ENCODE results near the gene MRPL53. TPM values are rescaled to one million over a fixed set of nuclear protein-coding genes. Genes with fewer than 3 reads are reported as not detected.
A peak's percentile ranks its signal among the peaks of the same experiment; 100 is the strongest.

MRPL53 gene
- total and polyA plus RNA-seq, 9 of the 15 experiments (the other 6 are each of a cell fraction or from before 2014, with no cell fraction given), result 11.5 to 87.9 (median 41.1) TPM

DNA sequence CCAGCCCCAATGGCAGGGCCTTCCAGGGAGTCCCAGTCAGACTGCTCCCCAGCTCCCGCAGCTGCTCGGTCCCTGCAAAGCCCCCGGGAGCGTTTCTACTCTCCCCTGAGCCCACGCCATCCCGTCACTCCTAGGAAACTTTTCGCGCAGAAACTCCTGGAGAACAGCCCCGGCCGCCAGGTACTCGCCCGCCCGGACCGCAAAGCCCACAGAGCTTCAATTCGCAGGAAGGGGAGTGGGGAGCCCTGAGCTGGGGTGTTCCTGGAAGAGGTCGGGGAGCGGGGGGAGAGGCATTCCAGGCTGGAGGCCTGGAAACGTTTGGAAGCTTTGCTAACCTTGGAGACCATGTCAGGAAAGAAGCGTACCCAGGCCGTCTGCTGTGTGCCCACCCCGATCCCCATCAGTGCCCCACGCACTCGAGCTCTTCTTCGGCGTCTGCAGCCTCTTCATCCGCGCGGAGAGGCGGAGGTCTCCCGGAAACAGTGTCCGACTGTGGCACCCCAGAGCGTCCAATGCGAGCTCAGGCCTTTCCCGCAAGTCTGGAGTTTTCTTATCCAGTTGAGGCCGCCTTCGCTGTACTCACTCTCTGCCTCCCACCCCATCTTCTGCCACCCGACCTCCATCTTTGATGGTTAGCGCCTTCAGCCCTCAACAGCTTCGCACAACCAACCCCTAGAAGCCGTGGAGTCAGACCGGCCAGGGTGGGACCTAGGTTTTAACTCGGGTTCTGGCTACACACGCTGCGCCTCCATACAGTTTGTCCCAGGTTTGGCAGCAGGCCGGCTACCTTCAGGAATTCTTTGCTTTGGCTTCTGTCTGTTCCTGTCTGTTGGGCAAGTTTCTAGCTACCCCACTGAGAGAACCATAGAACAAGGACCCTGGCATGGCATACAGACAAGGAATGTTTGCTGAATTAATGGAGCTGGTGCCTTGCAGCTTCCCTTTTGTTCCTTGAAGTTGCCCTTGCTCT is 31.3 kb upstream of the MRPL53 start (continued):
- TF ChIP-seq KLF6 (CRISPR knock-in tag; IDR thresholded peaks at IDR 0.05; ENCODE audit: borderline replicate concordance) (0 out of 2 replicates have a peak, but pooled peaks have one; percentile 5), SOX6 (IDR thresholded peaks at IDR 0.05) (no peak), COPS2 (conservative IDR thresholded peaks at IDR 0.05) (no peak), FOXJ2 (tag; IDR thresholded peaks at IDR 0.05) (no peak), DIDO1 (tag; IDR thresholded peaks at IDR 0.05; ENCODE audit: low read depth) (no peak), XRCC4 (IDR thresholded peaks at IDR 0.05; ENCODE audit: extremely low read depth, insufficient read depth, insufficient read length) (no peak), ETV5 (CRISPR knock-in tag; IDR thresholded peaks at IDR 0.05; ENCODE audit: low read depth) (no peak), ZNF766 (CRISPR knock-in tag; conservative IDR thresholded peaks at IDR 0.05) (0 out of 2 replicates have a peak, but pooled peaks have one; percentile 48), ZSCAN32 (CRISPR knock-in tag; IDR thresholded peaks at IDR 0.05) (no peak), ZNF124 (CRISPR knock-in tag; IDR thresholded peaks at IDR 0.05) (no peak), ZNF584 (CRISPR knock-in tag; IDR thresholded peaks at IDR 0.05; ENCODE audit: low read depth) (no peak), HDAC2 (IDR thresholded peaks at IDR 0.05) (no peak), ZC3H8 (IDR thresholded peaks at IDR 0.05) (no peak)
- TF ChIP-seq, protein P1, sequence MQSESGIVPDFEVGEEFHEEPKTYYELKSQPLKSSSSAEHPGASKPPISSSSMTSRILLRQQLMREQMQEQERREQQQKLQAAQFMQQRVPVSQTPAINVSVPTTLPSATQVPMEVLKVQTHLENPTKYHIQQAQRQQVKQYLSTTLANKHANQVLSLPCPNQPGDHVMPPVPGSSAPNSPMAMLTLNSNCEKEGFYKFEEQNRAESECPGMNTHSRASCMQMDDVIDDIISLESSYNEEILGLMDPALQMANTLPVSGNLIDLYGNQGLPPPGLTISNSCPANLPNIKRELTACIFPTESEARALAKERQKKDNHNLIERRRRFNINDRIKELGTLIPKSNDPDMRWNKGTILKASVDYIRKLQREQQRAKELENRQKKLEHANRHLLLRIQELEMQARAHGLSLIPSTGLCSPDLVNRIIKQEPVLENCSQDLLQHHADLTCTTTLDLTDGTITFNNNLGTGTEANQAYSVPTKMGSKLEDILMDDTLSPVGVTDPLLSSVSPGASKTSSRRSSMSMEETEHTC (IDR thresholded peaks at IDR 0.05), result no peak
- TF ChIP-seq, protein P2, sequence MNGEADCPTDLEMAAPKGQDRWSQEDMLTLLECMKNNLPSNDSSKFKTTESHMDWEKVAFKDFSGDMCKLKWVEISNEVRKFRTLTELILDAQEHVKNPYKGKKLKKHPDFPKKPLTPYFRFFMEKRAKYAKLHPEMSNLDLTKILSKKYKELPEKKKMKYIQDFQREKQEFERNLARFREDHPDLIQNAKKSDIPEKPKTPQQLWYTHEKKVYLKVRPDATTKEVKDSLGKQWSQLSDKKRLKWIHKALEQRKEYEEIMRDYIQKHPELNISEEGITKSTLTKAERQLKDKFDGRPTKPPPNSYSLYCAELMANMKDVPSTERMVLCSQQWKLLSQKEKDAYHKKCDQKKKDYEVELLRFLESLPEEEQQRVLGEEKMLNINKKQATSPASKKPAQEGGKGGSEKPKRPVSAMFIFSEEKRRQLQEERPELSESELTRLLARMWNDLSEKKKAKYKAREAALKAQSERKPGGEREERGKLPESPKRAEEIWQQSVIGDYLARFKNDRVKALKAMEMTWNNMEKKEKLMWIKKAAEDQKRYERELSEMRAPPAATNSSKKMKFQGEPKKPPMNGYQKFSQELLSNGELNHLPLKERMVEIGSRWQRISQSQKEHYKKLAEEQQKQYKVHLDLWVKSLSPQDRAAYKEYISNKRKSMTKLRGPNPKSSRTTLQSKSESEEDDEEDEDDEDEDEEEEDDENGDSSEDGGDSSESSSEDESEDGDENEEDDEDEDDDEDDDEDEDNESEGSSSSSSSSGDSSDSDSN (IDR thresholded peaks at IDR 0.05; ENCODE audit: borderline replicate concordance in 1 of 2, low read depth in 2 of 2, low read length in 2 of 2), result no peak; a peak in 1 of 4 replicates
- TF ChIP-seq, protein P3, sequence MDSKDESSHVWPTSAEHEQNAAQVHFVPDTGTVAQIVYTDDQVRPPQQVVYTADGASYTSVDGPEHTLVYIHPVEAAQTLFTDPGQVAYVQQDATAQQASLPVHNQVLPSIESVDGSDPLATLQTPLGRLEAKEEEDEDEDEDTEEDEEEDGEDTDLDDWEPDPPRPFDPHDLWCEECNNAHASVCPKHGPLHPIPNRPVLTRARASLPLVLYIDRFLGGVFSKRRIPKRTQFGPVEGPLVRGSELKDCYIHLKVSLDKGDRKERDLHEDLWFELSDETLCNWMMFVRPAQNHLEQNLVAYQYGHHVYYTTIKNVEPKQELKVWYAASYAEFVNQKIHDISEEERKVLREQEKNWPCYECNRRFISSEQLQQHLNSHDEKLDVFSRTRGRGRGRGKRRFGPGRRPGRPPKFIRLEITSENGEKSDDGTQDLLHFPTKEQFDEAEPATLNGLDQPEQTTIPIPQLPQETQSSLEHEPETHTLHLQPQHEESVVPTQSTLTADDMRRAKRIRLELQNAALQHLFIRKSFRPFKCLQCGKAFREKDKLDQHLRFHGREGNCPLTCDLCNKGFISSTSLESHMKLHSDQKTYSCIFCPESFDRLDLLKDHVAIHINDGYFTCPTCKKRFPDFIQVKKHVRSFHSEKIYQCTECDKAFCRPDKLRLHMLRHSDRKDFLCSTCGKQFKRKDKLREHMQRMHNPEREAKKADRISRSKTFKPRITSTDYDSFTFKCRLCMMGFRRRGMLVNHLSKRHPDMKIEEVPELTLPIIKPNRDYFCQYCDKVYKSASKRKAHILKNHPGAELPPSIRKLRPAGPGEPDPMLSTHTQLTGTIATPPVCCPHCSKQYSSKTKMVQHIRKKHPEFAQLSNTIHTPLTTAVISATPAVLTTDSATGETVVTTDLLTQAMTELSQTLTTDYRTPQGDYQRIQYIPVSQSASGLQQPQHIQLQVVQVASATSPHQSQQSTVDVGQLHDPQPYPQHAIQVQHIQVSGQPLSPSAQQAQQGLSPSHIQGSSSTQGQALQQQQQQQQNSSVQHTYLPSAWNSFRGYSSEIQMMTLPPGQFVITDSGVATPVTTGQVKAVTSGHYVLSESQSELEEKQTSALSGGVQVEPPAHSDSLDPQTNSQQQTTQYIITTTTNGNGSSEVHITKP (IDR thresholded peaks at IDR 0.05; ENCODE audit: partially characterized antibody), result no peak
- TF ChIP-seq, protein P4, sequence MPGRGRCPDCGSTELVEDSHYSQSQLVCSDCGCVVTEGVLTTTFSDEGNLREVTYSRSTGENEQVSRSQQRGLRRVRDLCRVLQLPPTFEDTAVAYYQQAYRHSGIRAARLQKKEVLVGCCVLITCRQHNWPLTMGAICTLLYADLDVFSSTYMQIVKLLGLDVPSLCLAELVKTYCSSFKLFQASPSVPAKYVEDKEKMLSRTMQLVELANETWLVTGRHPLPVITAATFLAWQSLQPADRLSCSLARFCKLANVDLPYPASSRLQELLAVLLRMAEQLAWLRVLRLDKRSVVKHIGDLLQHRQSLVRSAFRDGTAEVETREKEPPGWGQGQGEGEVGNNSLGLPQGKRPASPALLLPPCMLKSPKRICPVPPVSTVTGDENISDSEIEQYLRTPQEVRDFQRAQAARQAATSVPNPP (IDR thresholded peaks at IDR 0.05; ENCODE audit: borderline replicate concordance, insufficient read depth, insufficient read length), result no peak
